HCT116 (cell line): Measurements from ENCODE around the gene CCSER1. TPM values are rescaled to one million over a fixed set of nuclear protein-coding genes. Genes with fewer than 3 reads are reported as not detected.

Experiments
- ATAC-seq: fragments of 200-7000 bp; cut with Tn5 transposase; 2 replicates; pipeline ENCODE4 v1.9.1; 2020; ENCODE audit warnings: mild to moderate bottlenecking, moderate library complexity
- BruUV-seq: library from RNA; stranded (reverse); fragments of 400-500 nt; replicated peaks from 2 replicates; lab custom pipeline; 2021; lab: Mats Ljungman, UMichigan
- CTCF ChIA-PET: fragments of 300-600 bp; sonication (Branson Sonifier 250); formaldehyde crosslinking; loops from one replicate; lab custom pipeline; 2021; ENCODE audit warnings: antibody characterized with exemption; lab: Charles Lee
- POLR2A ChIA-PET: fragments of 300-600, 350-600 bp; sonication (Branson Sonifier 250); formaldehyde crosslinking; loops from one replicate; lab custom pipeline; 2021; ENCODE audit warnings: antibody characterized with exemption; lab: Charles Lee
- RAD21 ChIA-PET, 2 experiments: fragments of 300-600 bp; sonication (Branson Sonifier 250); formaldehyde crosslinking; loops; one replicate each; lab custom pipeline; 2023; ENCODE audit warnings: low total read pairs in 2 of 2; ENCODE audit not compliant: uncharacterized antibody in 2 of 2, unreplicated experiment in 2 of 2, low non-redundant PET in 1 of 2; lab: Charles Lee
- DNase-seq: peaks from one replicate; pipeline ENCODE4 v3.0.0-alpha.2; 2010; ENCODE audit warnings: low read depth, low spot score
- H2AFZ ChIP-seq: fragments of 200-600 bp; shearing (Covaris generic), sonication (generic); 2 replicates; pipeline ENCODE4 v1.6.1; 2017; ENCODE audit warnings: low read depth, mixed run types, mixed read lengths, antibody characterized with exemption, low read length; ENCODE audit not compliant: poor library complexity, severe bottlenecking
- H3K27ac ChIP-seq: 2 replicates; pipeline ENCODE4 v1.5.1; 2012; ENCODE audit warnings: low read depth, low read length
- H3K27me3 ChIP-seq: fragments of 200-600 bp; sonication (generic); 2 replicates; pipeline ENCODE4 v1.6.1; 2016; ENCODE audit warnings: mixed run types, low read length, mixed read lengths; ENCODE audit not compliant: insufficient read depth
- H3K36me3 ChIP-seq, 2 experiments: fragments of 200-500 bp in 1 of 2; fragments of 200-600 bp in 1 of 2; sonication (Bioruptor generic) in 1 of 2; sonication (generic) in 1 of 2; 2 replicates each; pipeline versions ENCODE4 v1.5.1 to v1.6.1; 2014 to 2016; ENCODE audit warnings: low read length in 2 of 2, inconsistent platforms in 1 of 2, mixed read lengths in 1 of 2, mixed run types in 1 of 2; ENCODE audit not compliant: insufficient read depth in 2 of 2, control insufficient read depth in 1 of 2
- H3K4me1 ChIP-seq, 2 experiments: fragments of 200-600 bp in 1 of 2; sonication (generic) in 1 of 2; 2 replicates each; pipeline versions ENCODE4 v1.5.1 to v1.6.1; 2012 to 2017; ENCODE audit warnings: low read length in 2 of 2, inconsistent platforms in 1 of 2, mild to moderate bottlenecking in 1 of 2, mixed read lengths in 1 of 2, mixed run types in 1 of 2, moderate library complexity in 1 of 2; ENCODE audit not compliant: insufficient read depth in 2 of 2, control insufficient read depth in 1 of 2
- H3K4me2 ChIP-seq: fragments of 200-600 bp; sonication (generic); 2 replicates; pipeline ENCODE4 v1.6.1; 2017; ENCODE audit warnings: mixed run types, low read length, mixed read lengths
- H3K4me3 ChIP-seq, 2 experiments: fragments of 200-600 bp in 1 of 2; sonication (generic) in 1 of 2; replicated peaks in 1 of 2; 2 replicates each; pipeline ENCODE4 v1.5.1; 2011 to 2016; ENCODE audit warnings: low read length in 2 of 2, control low read depth in 1 of 2, low read depth in 1 of 2, mild to moderate bottlenecking in 1 of 2, mixed read lengths in 1 of 2, mixed run types in 1 of 2
- H3K79me2 ChIP-seq: fragments of 200-600 bp; sonication (generic); 2 replicates; pipeline ENCODE4 v1.6.1; 2017; ENCODE audit warnings: mild to moderate bottlenecking, mixed run types, low read length, moderate library complexity, mixed read lengths; ENCODE audit not compliant: insufficient read depth
- H3K9ac ChIP-seq: fragments of 200-600 bp; sonication (generic); 2 replicates; pipeline ENCODE4 v1.6.1; 2016; ENCODE audit warnings: low read length, mixed read lengths
- H3K9me2 ChIP-seq: fragments of 200-600 bp; sonication (generic), shearing (Covaris generic); 2 replicates; pipeline ENCODE4 v1.6.1; 2017; ENCODE audit warnings: mixed run types, mild to moderate bottlenecking, moderate library complexity; ENCODE audit not compliant: insufficient read depth
- H3K9me3 ChIP-seq, 2 experiments: fragments of 200-500 bp in 1 of 2; fragments of 200-600 bp in 1 of 2; sonication (Bioruptor generic) in 1 of 2; sonication (generic) in 1 of 2; 2 replicates each; pipeline ENCODE4 v1.6.1; 2014 to 2017; ENCODE audit warnings: low read length in 2 of 2, mixed read lengths in 2 of 2, inconsistent platforms in 1 of 2, low read depth in 1 of 2, mild to moderate bottlenecking in 1 of 2, mixed run types in 1 of 2, moderate library complexity in 1 of 2; ENCODE audit not compliant: control insufficient read depth in 1 of 2, insufficient read depth in 1 of 2
- H4K20me1 ChIP-seq: fragments of 200-600 bp; sonication (generic), shearing (Covaris generic); 2 replicates; pipeline ENCODE4 v1.6.1; 2017; ENCODE audit warnings: mixed run types, mild to moderate bottlenecking, moderate library complexity; ENCODE audit not compliant: insufficient read depth
- EGR1 ChIP-seq: IDR thresholded peaks from 2 replicates; pipeline ENCODE4 v1.6.1; 2012; ENCODE audit warnings: low read depth
- ELF1 ChIP-seq: IDR thresholded peaks from 2 replicates; pipeline ENCODE4 v1.6.1; 2012; ENCODE audit warnings: low read depth, borderline replicate concordance
- EZH2 ChIP-seq: fragments of 200-600 bp; sonication (generic); IDR thresholded peaks from 2 replicates; pipeline ENCODE4 v1.6.1; 2017; ENCODE audit warnings: antibody characterized with exemption, mixed run types
- EZH2phosphoT487 ChIP-seq: fragments of 200-600 bp; IDR thresholded peaks from 2 replicates; pipeline ENCODE4 v1.6.1; 2018; ENCODE audit warnings: antibody characterized with exemption, borderline replicate concordance
- FOSL1 ChIP-seq: IDR thresholded peaks from 2 replicates; pipeline ENCODE4 v1.6.1; 2012; ENCODE audit warnings: low read depth
- JUND ChIP-seq: IDR thresholded peaks from 2 replicates; pipeline ENCODE4 v1.6.1; 2012
- POLR2A ChIP-seq: IDR thresholded peaks from 2 replicates; pipeline ENCODE4 v1.7.0; 2011; ENCODE audit warnings: borderline replicate concordance; ENCODE audit not compliant: insufficient read depth, insufficient read length; ENCODE audit errors: extremely low read depth
- SIN3A ChIP-seq: IDR thresholded peaks from 2 replicates; pipeline ENCODE4 v1.6.1; 2012; ENCODE audit warnings: low read depth
- SRF ChIP-seq: IDR thresholded peaks from 2 replicates; pipeline ENCODE4 v1.6.1; 2012; ENCODE audit warnings: low read depth
- YY1 ChIP-seq: IDR thresholded peaks from 2 replicates; pipeline ENCODE4 v1.6.1; 2011; ENCODE audit warnings: low read length, low read depth, moderate library complexity, mild to moderate bottlenecking; ENCODE audit not compliant: insufficient replicate concordance; ENCODE audit errors: extremely low read depth
- ZNF274 ChIP-seq: fragments of 200-500 bp; sonication (Bioruptor generic); IDR thresholded peaks from 2 replicates; pipeline ENCODE4 v1.6.1; 2014; ENCODE audit warnings: mild to moderate bottlenecking, low read depth, low read length, inconsistent platforms
- intact Hi-C: fragments of 100-400 bp; cut with micrococcal nuclease; formaldehyde crosslinking; loops from 2 replicates; pipeline ENCODE4 v1.10.0; 2022
- total RNA-seq: library from RNA; stranded (reverse); gene quantifications from one replicate; pipeline ENCODE4 v1.2.1, GENCODE V29; 2021; ENCODE audit not compliant: unreplicated experiment
- TF ChIP-seq, protein P1 (sequence below): IDR thresholded peaks from 2 replicates; pipeline ENCODE4 v1.6.1; 2012
- TF ChIP-seq, protein P2 (sequence below): IDR thresholded peaks from 2 replicates; pipeline ENCODE4 v1.6.1; 2011; ENCODE audit warnings: mild to moderate bottlenecking, low read length, moderate library complexity; ENCODE audit not compliant: insufficient replicate concordance; ENCODE audit errors: extremely low read depth

Gene CCSER1
- total RNA-seq, 1 experiment from 2014 or later: 6.7 TPM

- POLR2A ChIA-PET: no interaction called here
- Histone ChIP-seq H3K9ac (no peak overlapping the region), H3K9me3 (no peaks in the 10 kb centered on the region), H3K27me3 (no peaks in the 10 kb centered on the region), H4K20me1 (no peaks in the 10 kb centered on the region), H2AFZ (no peak overlapping the region), H3K4me1 (no peaks in the 10 kb centered on the region), H3K9me2 (no peaks in the 10 kb centered on the region), H3K4me2 (no peak overlapping the region), H3K27ac (no peak overlapping the region), H3K4me3 (no peak overlapping the region)
- no peak for DNase-seq
- RAD21 ChIA-PET: no interaction called here
- no peak for ATAC-seq
- CTCF ChIA-PET: interaction anchor here (1.0 kb wide), 1 partner anchor 11 kb away, joined by 3 read pairs; no protein-coding TSS in a partner anchor
- TF ChIP-seq EGR1 (no peak), POLR2A (no peak), JUND (no peak), EZH2phosphoT487 (no peak), SRF (no peak), EZH2 (no peak), SIN3A (no peak), ELF1 (no peak), YY1 (no peak), ZNF274 (no peak), FOSL1 (no peak)
- TF ChIP-seq, protein P1, sequence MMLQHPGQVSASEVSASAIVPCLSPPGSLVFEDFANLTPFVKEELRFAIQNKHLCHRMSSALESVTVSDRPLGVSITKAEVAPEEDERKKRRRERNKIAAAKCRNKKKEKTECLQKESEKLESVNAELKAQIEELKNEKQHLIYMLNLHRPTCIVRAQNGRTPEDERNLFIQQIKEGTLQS: no peak
- TF ChIP-seq, protein P2, sequence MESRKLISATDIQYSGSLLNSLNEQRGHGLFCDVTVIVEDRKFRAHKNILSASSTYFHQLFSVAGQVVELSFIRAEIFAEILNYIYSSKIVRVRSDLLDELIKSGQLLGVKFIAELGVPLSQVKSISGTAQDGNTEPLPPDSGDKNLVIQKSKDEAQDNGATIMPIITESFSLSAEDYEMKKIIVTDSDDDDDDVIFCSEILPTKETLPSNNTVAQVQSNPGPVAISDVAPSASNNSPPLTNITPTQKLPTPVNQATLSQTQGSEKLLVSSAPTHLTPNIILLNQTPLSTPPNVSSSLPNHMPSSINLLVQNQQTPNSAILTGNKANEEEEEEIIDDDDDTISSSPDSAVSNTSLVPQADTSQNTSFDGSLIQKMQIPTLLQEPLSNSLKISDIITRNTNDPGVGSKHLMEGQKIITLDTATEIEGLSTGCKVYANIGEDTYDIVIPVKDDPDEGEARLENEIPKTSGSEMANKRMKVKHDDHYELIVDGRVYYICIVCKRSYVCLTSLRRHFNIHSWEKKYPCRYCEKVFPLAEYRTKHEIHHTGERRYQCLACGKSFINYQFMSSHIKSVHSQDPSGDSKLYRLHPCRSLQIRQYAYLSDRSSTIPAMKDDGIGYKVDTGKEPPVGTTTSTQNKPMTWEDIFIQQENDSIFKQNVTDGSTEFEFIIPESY: no peak
- TF ChIP-seq, all 23 proteins: peak for 0
- no TSS peak for BruUV-seq
- Histone ChIP-seq H3K36me3 (no peaks in the 10 kb centered on the region), H3K79me2 (no peaks in the 10 kb centered on the region)
- intact Hi-C loops: no loop called here
These were observed 761.4 kb downstream of the CCSER1 start for GRCh38 chr4:90888571-90888970.
